Activated T-cell treated with anti-CD3 and anti-CD28 coated beads for 48 hours (primary cell): ENCODE results near the gene ITGA7.
A peak's percentile ranks its signal among the peaks of the same experiment; 100 is the strongest.

ENCODE experiments used
- DNase-seq: peaks from one replicate; pipeline ENCODE4 v3.0.0-alpha.2; 2020; ENCODE audit warnings: low read depth

The ITGA7 gene

GRCh38 chr12:55718624-55719275, 11.0 kb upstream of the ITGA7 start:
- DNase-seq = no peak

GRCh38 chr12:55718015-55718414, 10.3 kb upstream of the ITGA7 start:
- no peak for DNase-seq

- no peak for DNase-seq
These were observed 9.6 kb upstream of the ITGA7 start for GRCh38 chr12:55717011-55718007.

- no peak for DNase-seq
These were observed 8.9 kb upstream of the ITGA7 start for GRCh38 chr12:55716582-55716957.

- peak; percentile 94 for DNase-seq
These were observed 8.3 kb upstream of the ITGA7 start, which contains the start of gene BLOC1S1 for GRCh38 chr12:55715833-55716581. TSS of gene BLOC1S1 (plus strand) at chr12:55716046. CDS start at chr12:55716052, 6 bp downstream.

- DNase-seq = no peak
These were observed 7.6 kb upstream of the ITGA7 start for GRCh38 chr12:55715169-55715764.

- no peak for DNase-seq
These were observed 6.0 kb upstream of the ITGA7 start for GRCh38 chr12:55713721-55714120.

- DNase-seq = no peak
These were observed 5.2 kb upstream of the ITGA7 start for GRCh38 chr12:55712700-55713415.

GRCh38 chr12:55711786-55712553, 4.3 kb upstream of the ITGA7 start:
- no peak for DNase-seq

- DNase-seq = no peak
These were observed 1.1 kb upstream of the ITGA7 start for GRCh38 chr12:55708695-55709233.

GRCh38 chr12:55707219-55707671, 459 bp downstream of the ITGA7 start:
- no peak for DNase-seq

GRCh38 chr12:55706568-55707218, 1.0 kb downstream of the ITGA7 start:
- DNase-seq = no peak

- DNase-seq = no peak
These were observed 1.8 kb downstream of the ITGA7 start for GRCh38 chr12:55705782-55706402.

GRCh38 chr12:55704824-55705718, 2.6 kb downstream of the ITGA7 start:
- no peak for DNase-seq

GRCh38 chr12:55703901-55704761, 3.6 kb downstream of the ITGA7 start:
- no peak for DNase-seq

GRCh38 chr12:55703288-55703687, 4.4 kb downstream of the ITGA7 start:
- no peak for DNase-seq

- DNase-seq = no peak
These were observed 4.8 kb downstream of the ITGA7 start for GRCh38 chr12:55702861-55703260.
